Suprapubic skin (tissue), 4 donors: ENCODE measurements around the gene PRXL2C. TPM values are rescaled to one million over a fixed set of nuclear protein-coding genes. Genes with fewer than 3 reads are reported as not detected.
A peak's percentile ranks its signal among the peaks of the same experiment; 100 is the strongest.

ENCODE experiments used
- DNase-seq, 2 donors: peaks; one replicate each; pipeline ENCODE4 v3.0.0-alpha.2; 2019; ENCODE audit warnings: low spot score in 2 of 2
- H3K27ac ChIP-seq: fragments of 200-600 bp; sonication (generic); one replicate; pipeline ENCODE4 v1.5.1; 2019
- H3K27me3 ChIP-seq: fragments of 200-600 bp; sonication (generic); one replicate; pipeline ENCODE4 v1.5.1; 2019
- H3K36me3 ChIP-seq: fragments of 200-600 bp; sonication (generic); one replicate; pipeline ENCODE4 v1.5.1; 2019
- H3K4me1 ChIP-seq: fragments of 200-600 bp; sonication (generic); one replicate; pipeline ENCODE4 v1.5.1; 2019
- H3K4me3 ChIP-seq: fragments of 200-600 bp; sonication (generic); one replicate; pipeline ENCODE4 v1.5.1; 2019; ENCODE audit warnings: mild to moderate bottlenecking
- H3K9me3 ChIP-seq: fragments of 200-600 bp; sonication (generic); one replicate; pipeline ENCODE4 v1.5.1; 2019
- CTCF ChIP-seq, 2 donors: fragments of 200-600 bp in 1 of 2; fragments of 450-650 bp in 1 of 2; sonication (generic) in 1 of 2; IDR thresholded peaks; one replicate each; pipeline ENCODE4 v1.5.1; 2016 to 2019; ENCODE audit warnings: antibody characterized with exemption in 2 of 2, mild to moderate bottlenecking in 1 of 2, moderate library complexity in 1 of 2
- EP300 ChIP-seq: sonication (generic); formaldehyde crosslinking; IDR thresholded peaks from one replicate; pipeline ENCODE4 v1.6.1; 2017; ENCODE audit warnings: antibody characterized with exemption
- POLR2A ChIP-seq, 2 donors: fragments of 450-650 bp; IDR thresholded peaks; one replicate each; pipeline ENCODE4 v1.6.1; 2017; ENCODE audit warnings: antibody characterized with exemption in 2 of 2, mild to moderate bottlenecking in 2 of 2, moderate library complexity in 2 of 2
- POLR2AphosphoS5 ChIP-seq, 3 donors: sonication (generic); formaldehyde crosslinking; IDR thresholded peaks; one replicate each; pipeline ENCODE4 v1.6.1; 2017; ENCODE audit warnings: antibody characterized with exemption in 3 of 3
- WGBS: methylation state at CpG from one replicate; pipeline ENCODE4 v1.1.5; 2018; 5-methylcytosine and 5-hydroxymethylcytosine counted together
- total RNA-seq, 4 donors: library from RNA; depleted of rRNA; stranded (reverse); fragments of >200 nt; gene quantifications; one replicate each; pipeline ENCODE4 v1.1.0, GENCODE V29; 2016

PRXL2C gene
- total RNA-seq, 4 donors from 2014 or later, result 11.2 to 16.0 (median 13.6) TPM

GRCh38 chr9:96605328-96605727 is 49.8 kb downstream of the PRXL2C start:
- no peaks in the 10 kb centered on the region for H3K36me3 ChIP-seq
- TF ChIP-seq POLR2A (IDR thresholded peaks at IDR 0.05), result no peak
- TF ChIP-seq POLR2AphosphoS5 (IDR thresholded peaks at IDR 0.05), result no peak
- TF ChIP-seq EP300, result no peak
- no peak for TF ChIP-seq CTCF (IDR thresholded peaks at IDR 0.05)
- no peak overlapping the region for H3K27ac ChIP-seq
- no peak for DNase-seq
- WGBS, result 96% methylated on average over 3 of the region's 3 CpGs
- H3K27me3 ChIP-seq, result no peaks in the 10 kb centered on the region
- no peaks in the 10 kb centered on the region for H3K9me3 ChIP-seq
- H3K4me3 ChIP-seq, result no peak overlapping the region
- H3K4me1 ChIP-seq, result peaks cover 13% of the 10 kb centered on the region

GRCh38 chr9:96604004-96604319 is 51.2 kb downstream of the PRXL2C start:
- 17% methylated on average over 3 of the region's 3 CpGs for WGBS
- H3K4me1 ChIP-seq, result peaks cover 13% of the 10 kb centered on the region
- H3K27ac ChIP-seq, result peak overlapping the region; percentile 45
- H3K4me3 ChIP-seq, result no peak overlapping the region
- DNase-seq, result no peak
- TF ChIP-seq POLR2A (IDR thresholded peaks at IDR 0.05) (no peak), POLR2AphosphoS5 (IDR thresholded peaks at IDR 0.05) (peak in 2 of 3 donors; percentile 69 to 75)
- H3K9me3 ChIP-seq, result no peaks in the 10 kb centered on the region
- H3K27me3 ChIP-seq, result no peaks in the 10 kb centered on the region
- H3K36me3 ChIP-seq, result no peaks in the 10 kb centered on the region

- Histone ChIP-seq H3K36me3 (no peaks in the 10 kb centered on the region), H3K4me1 (peaks cover 13% of the 10 kb centered on the region), H3K27me3 (no peaks in the 10 kb centered on the region), H3K9me3 (no peaks in the 10 kb centered on the region), H3K4me3 (no peak overlapping the region), H3K27ac (peak overlapping the region; percentile 45)
- 53% methylated on average over 8 of the region's 8 CpGs for WGBS
- no peak for DNase-seq
- no peak for TF ChIP-seq POLR2AphosphoS5 (IDR thresholded peaks at IDR 0.05)
- no peak for TF ChIP-seq EP300
These were observed 51.7 kb downstream of the PRXL2C start for GRCh38 chr9:96603305-96604003.

GRCh38 chr9:96599298-96599697 is 55.8 kb downstream of the PRXL2C start:
- TF ChIP-seq CTCF (IDR thresholded peaks at IDR 0.05) (no peak), POLR2AphosphoS5 (IDR thresholded peaks at IDR 0.05) (no peak)
- Histone ChIP-seq H3K4me1 (peaks cover 11% of the 10 kb centered on the region), H3K27me3 (no peaks in the 10 kb centered on the region), H3K9me3 (no peaks in the 10 kb centered on the region), H3K36me3 (no peaks in the 10 kb centered on the region), H3K27ac (no peak overlapping the region), H3K4me3 (no peak overlapping the region)
- no peak for DNase-seq
- WGBS, result 91% methylated on average over 5 of the region's 5 CpGs

- H3K9me3 ChIP-seq, result no peaks in the 10 kb centered on the region
- 91% methylated on average over 5 of the region's 5 CpGs for WGBS
- no peak for DNase-seq
- no peaks in the 10 kb centered on the region for H3K27me3 ChIP-seq
- no peaks in the 10 kb centered on the region for H3K4me1 ChIP-seq
- H3K4me3 ChIP-seq, result no peak overlapping the region
- no peak overlapping the region for H3K27ac ChIP-seq
- no peaks in the 10 kb centered on the region for H3K36me3 ChIP-seq
- no peak for TF ChIP-seq POLR2A (IDR thresholded peaks at IDR 0.05)
- no peak for TF ChIP-seq EP300
- TF ChIP-seq CTCF (IDR thresholded peaks at IDR 0.05), result no peak
- TF ChIP-seq POLR2AphosphoS5 (IDR thresholded peaks at IDR 0.05), result no peak
These were observed 58.5 kb downstream of the PRXL2C start for GRCh38 chr9:96596601-96597111.

Other genes with a start within 250 kb of the PRXL2C start
- gene ZNF367, start 236.9 kb downstream of the PRXL2C start, total RNA-seq, result 1 to 10 TPM; 1.9 to 7.0 (median 3.0) TPM
- gene HABP4, start 205.1 kb downstream of the PRXL2C start, total RNA-seq, result 1 to 10 TPM; 3.9 to 9.2 (median 7.1) TPM
- 10 to 100 TPM in 2 of 4 donors, 1 to 10 TPM in 2; 4.9 to 11.2 (median 8.9) TPM for gene CDC14B, start 35.5 kb downstream of the PRXL2C start, total RNA-seq
- 10 to 100 TPM in 1 of 4 donors, 1 to 10 TPM in 3; 5.6 to 24.9 (median 8.5) TPM for gene ZNF510, start 122.8 kb upstream of the PRXL2C start, total RNA-seq
- gene ZNF782, start 199.2 kb upstream of the PRXL2C start, total RNA-seq, result 10 to 100 TPM in 3 of 4 donors, 1 to 10 TPM in 1; 7.9 to 27.8 (median 11.9) TPM